ENCODE measurements around the gene EDEM3. TPM values are rescaled to one million over a fixed set of nuclear protein-coding genes. Genes with fewer than 3 reads are reported as not detected.

Gene EDEM3, protein sequence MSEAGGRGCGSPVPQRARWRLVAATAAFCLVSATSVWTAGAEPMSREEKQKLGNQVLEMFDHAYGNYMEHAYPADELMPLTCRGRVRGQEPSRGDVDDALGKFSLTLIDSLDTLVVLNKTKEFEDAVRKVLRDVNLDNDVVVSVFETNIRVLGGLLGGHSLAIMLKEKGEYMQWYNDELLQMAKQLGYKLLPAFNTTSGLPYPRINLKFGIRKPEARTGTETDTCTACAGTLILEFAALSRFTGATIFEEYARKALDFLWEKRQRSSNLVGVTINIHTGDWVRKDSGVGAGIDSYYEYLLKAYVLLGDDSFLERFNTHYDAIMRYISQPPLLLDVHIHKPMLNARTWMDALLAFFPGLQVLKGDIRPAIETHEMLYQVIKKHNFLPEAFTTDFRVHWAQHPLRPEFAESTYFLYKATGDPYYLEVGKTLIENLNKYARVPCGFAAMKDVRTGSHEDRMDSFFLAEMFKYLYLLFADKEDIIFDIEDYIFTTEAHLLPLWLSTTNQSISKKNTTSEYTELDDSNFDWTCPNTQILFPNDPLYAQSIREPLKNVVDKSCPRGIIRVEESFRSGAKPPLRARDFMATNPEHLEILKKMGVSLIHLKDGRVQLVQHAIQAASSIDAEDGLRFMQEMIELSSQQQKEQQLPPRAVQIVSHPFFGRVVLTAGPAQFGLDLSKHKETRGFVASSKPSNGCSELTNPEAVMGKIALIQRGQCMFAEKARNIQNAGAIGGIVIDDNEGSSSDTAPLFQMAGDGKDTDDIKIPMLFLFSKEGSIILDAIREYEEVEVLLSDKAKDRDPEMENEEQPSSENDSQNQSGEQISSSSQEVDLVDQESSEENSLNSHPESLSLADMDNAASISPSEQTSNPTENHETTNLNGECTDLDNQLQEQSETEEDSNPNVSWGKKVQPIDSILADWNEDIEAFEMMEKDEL
- total RNA-seq (2021): 13.2 and 14.0 TPM in 2 replicates
- long read RNA-seq, full-length matches to known transcripts: 19 of 65 reads
- long read RNA-seq, partial matches to known transcripts: 23 of 65 reads
- long read RNA-seq, other reads (novel, unspliced or antisense): 23 of 65 reads

- Histone ChIP-seq H2AFZ (ENCODE audit: low read length) (peak within 1 kb of the TSS; percentile 9), H3K9me3 (ENCODE audit: control insufficient read depth, low read depth, low read length) (no peaks in the 10 kb centered on the region), H3K79me2 (ENCODE audit: insufficient read depth, low read length) (no peaks in the 10 kb centered on the region), H3K79me1 (ENCODE audit: insufficient read depth, low read depth, low read length, poor library complexity, severe bottlenecking) (no peaks in the 10 kb centered on the region), H3K18ac (ENCODE audit: insufficient read length, low read depth, low read length) (no peak within 1 kb of the TSS), H3K9ac (ENCODE audit: extremely low read depth, insufficient read length, low read length) (peak within 1 kb of the TSS; percentile 32), H3T11ph (ENCODE audit: low read length) (no peak within 1 kb of the TSS), H4K20me1 (ENCODE audit: control insufficient read depth, insufficient read depth, insufficient read length) (no peaks in the 10 kb centered on the region), H3K4me2 (ENCODE audit: insufficient read depth, insufficient read length, low read length) (peak within 1 kb of the TSS; percentile 86), H4K5ac (ENCODE audit: insufficient read length, low read depth, low read length) (no peak within 1 kb of the TSS), H2BK15ac (ENCODE audit: low read depth, low read length) (no peak within 1 kb of the TSS), H4K8ac (replicated peaks; ENCODE audit: insufficient read length, low read depth, low read length) (no peak within 1 kb of the TSS), H3K23ac (ENCODE audit: insufficient read length, low read depth, low read length) (no peak within 1 kb of the TSS), H2AK5ac (ENCODE audit: insufficient read length, low read length) (no peak within 1 kb of the TSS), H2BK12ac (ENCODE audit: insufficient read length, low read depth, low read length) (no peak within 1 kb of the TSS), H2BK5ac (ENCODE audit: insufficient read length, low read length) (no peak within 1 kb of the TSS), H3K56ac (ENCODE audit: insufficient read length, low read depth, low read length) (no peak within 1 kb of the TSS), H4K91ac (ENCODE audit: insufficient read length, low read depth, low read length) (no peak within 1 kb of the TSS), H3K27me3 (ENCODE audit: insufficient read depth, low read length) (no peaks in the 10 kb centered on the region; the same call in 1 of the 2 replicates), H3K4ac (ENCODE audit: low read depth, low read length) (no peak within 1 kb of the TSS), H2BK120ac (ENCODE audit: low read depth, low read length, poor library complexity, severe bottlenecking) (no peak within 1 kb of the TSS), H3K23me2 (ENCODE audit: insufficient read length, low read depth, low read length, poor library complexity, severe bottlenecking) (peaks cover 8% of the 10 kb centered on the region), H3K4me1 (ENCODE audit: insufficient read depth, low read length) (no peaks in the 10 kb centered on the region), H3K14ac (ENCODE audit: insufficient read depth, low read length) (no peak within 1 kb of the TSS), H2BK20ac (ENCODE audit: low read depth, low read length, poor library complexity, severe bottlenecking) (no peak within 1 kb of the TSS), H3K27ac (ENCODE audit: insufficient read length, low read depth, low read length) (no peak within 1 kb of the TSS)
- Mint-ChIP-seq H3K4me1 (peaks cover 18 to 22% of the 10 kb centered on the region in 2 experiments), H3K4me3 (peak within 1 kb of the TSS; percentile 90 to 92), H3K9me3 (no peaks in the 10 kb centered on the region), H3K27me3 (ENCODE audit: low read depth) (peaks cover 23% of the 10 kb centered on the region), H3K36me3 (ENCODE audit: insufficient read depth in 1 of 3, low read depth in 3 of 3) (no peaks in the 10 kb centered on the region), H3K27ac (peak within 1 kb of the TSS in 1 of 3 experiments; percentile 32; a peak in 4 of 7 replicates)
- no CpG with 5 or more reads among the region's 76 CpGs for WGBS (ENCODE audit: extremely low coverage, insufficient read length, low lambda C conversion rate)
- no peak for TF ChIP-seq CTCF (conservative IDR thresholded peaks at IDR 0.05)
- peak; percentile 100 for DNase-seq
Observed at GRCh38 chr1:184754476-184755225, at the start of gene EDEM3. Gene EDEM3, minus strand, starts transcription at chr1:184754858. Its CDS starts 212 bp downstream, at chr1:184754646.
